ENCODE results near the gene CALCB. TPM values are rescaled to one million over a fixed set of nuclear protein-coding genes. Genes with fewer than 3 reads are reported as not detected.

Gene CALCB
- total and polyA plus RNA-seq, 7 donors = 0.10 to 29.1 (median 0.79) TPM; not detected in 3

- Histone ChIP-seq H3K9me3 (no peaks in the 10 kb centered on the region), H3K27ac (no peak overlapping the region), H3K27me3 (ENCODE audit: insufficient read depth in 3 of 3, low read length in 2 of 3) (peaks cover 0 to 3% (median 0%) of the 10 kb centered on the region in 3 donors), H3K36me3 (ENCODE audit: insufficient read depth in 1 of 2, low read depth in 1 of 2) (no peaks in the 10 kb centered on the region), H3K4me3 (no peak overlapping the region), H3K4me1 (no peaks in the 10 kb centered on the region)
- TF ChIP-seq, protein P1, sequence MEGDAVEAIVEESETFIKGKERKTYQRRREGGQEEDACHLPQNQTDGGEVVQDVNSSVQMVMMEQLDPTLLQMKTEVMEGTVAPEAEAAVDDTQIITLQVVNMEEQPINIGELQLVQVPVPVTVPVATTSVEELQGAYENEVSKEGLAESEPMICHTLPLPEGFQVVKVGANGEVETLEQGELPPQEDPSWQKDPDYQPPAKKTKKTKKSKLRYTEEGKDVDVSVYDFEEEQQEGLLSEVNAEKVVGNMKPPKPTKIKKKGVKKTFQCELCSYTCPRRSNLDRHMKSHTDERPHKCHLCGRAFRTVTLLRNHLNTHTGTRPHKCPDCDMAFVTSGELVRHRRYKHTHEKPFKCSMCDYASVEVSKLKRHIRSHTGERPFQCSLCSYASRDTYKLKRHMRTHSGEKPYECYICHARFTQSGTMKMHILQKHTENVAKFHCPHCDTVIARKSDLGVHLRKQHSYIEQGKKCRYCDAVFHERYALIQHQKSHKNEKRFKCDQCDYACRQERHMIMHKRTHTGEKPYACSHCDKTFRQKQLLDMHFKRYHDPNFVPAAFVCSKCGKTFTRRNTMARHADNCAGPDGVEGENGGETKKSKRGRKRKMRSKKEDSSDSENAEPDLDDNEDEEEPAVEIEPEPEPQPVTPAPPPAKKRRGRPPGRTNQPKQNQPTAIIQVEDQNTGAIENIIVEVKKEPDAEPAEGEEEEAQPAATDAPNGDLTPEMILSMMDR (IDR thresholded peaks at IDR 0.05) = peak; percentile 91
- ATAC-seq = peak; percentile 83 to 90 (median 86)
- intact Hi-C loops (cut with DNase I) = loop anchor here (1.0 to 2.0 kb wide), 2 partner anchors 107 to 108 kb away; no protein-coding TSS in a partner anchor
- 22 to 24% (median 22%) methylated on average over 8 of the region's 8 CpGs for WGBS, 3 donors
- DNase-seq = peak; percentile 39 to 68
Observed at GRCh38 chr11:15101072-15101709, 27.8 kb downstream of the CALCB start.

DNA sequence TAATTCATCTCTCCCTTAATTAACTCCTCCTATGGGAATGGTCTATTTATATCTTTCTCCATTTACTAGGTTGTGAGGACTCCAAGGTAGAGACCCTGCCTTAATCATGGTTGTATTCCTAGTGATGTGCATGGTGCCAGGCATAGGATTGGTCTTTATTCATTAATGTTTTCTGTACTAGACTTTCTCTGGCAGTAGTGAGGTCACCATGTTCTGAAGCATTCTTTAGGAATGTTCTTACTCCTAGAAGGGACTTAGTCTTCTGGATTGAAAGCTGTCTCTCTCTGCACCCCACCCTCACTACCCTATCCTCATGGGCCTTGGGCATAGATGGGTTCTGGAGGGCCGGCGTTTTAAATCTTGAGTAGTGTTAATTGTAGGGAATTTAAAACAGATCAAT is 30.8 kb downstream of the CALCB start:
- TF ChIP-seq, protein P1 (IDR thresholded peaks at IDR 0.05) = no peak
- Histone ChIP-seq H3K9me3 (no peaks in the 10 kb centered on the region), H3K27me3 (ENCODE audit: insufficient read depth in 3 of 3, low read length in 2 of 3) (peaks cover 0 to 3% (median 0%) of the 10 kb centered on the region in 3 donors), H3K36me3 (ENCODE audit: insufficient read depth in 1 of 2, low read depth in 1 of 2) (no peaks in the 10 kb centered on the region), H3K27ac (no peak overlapping the region), H3K4me3 (no peak overlapping the region), H3K4me1 (no peaks in the 10 kb centered on the region)
- ATAC-seq = no peak
- 93 to 97% (median 97%) methylated on average over 2 of the region's 2 CpGs for WGBS, 3 donors
- no peak for DNase-seq
- intact Hi-C loops (cut with DNase I) = no loop called here

DNA sequence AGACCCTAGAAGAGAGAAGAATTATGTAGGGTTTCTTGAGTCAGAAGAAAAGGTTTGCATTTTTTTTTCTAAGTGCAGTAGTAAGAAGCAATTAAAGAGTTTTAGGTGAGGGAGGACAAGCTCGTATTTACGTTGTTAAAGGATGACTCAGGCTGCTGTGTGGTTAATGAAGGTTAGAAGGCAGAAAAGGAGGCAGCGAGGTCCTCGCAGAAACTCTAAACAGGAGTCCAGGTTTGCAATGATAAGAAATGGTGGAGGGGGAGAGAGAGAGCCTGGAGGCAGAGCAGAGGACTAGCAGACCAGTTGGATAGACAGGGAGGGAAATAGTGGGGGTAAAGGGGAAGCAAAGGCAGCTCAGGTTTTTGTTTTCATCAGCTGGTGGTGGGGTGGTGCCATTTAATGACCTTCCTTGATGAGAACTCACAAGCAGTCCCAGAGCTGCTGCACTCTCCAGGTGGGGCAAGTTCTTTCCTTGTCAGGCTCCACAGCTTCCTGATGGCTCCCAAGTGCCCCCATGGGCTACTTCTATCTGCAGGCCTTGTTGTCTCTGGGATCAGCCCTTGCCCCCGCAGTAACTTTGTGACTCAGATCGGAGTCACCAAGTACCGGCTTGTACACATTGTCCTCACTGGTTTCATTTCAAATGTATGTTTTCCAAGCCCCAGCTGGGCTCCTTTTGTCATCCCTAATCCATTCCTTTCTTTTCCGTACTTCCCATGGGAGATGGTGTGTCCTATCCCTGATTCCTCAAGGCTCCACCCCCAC is 33.0 kb downstream of the CALCB start:
- Histone ChIP-seq H3K9me3 (no peaks in the 10 kb centered on the region), H3K27me3 (ENCODE audit: insufficient read depth in 3 of 3, low read length in 2 of 3) (no peaks in the 10 kb centered on the region), H3K36me3 (ENCODE audit: insufficient read depth in 1 of 2, low read depth in 1 of 2) (no peaks in the 10 kb centered on the region), H3K4me1 (no peaks in the 10 kb centered on the region), H3K27ac (no peak overlapping the region), H3K4me3 (no peak overlapping the region)
- TF ChIP-seq, protein P1 (IDR thresholded peaks at IDR 0.05) = no peak
- 80 to 87% (median 83%) methylated on average over 8 of the region's 8 CpGs for WGBS, 3 donors
- DNase-seq (no peak), ATAC-seq (no peak)
- intact Hi-C loops (cut with DNase I) = no loop called here

GRCh38 chr11:15107730-15108515 is 34.5 kb downstream of the CALCB start:
- Histone ChIP-seq H3K4me3 (no peak overlapping the region), H3K4me1 (no peaks in the 10 kb centered on the region), H3K27ac (no peak overlapping the region), H3K9me3 (no peaks in the 10 kb centered on the region), H3K36me3 (ENCODE audit: insufficient read depth in 1 of 2, low read depth in 1 of 2) (no peaks in the 10 kb centered on the region), H3K27me3 (ENCODE audit: insufficient read depth in 3 of 3, low read length in 2 of 3) (no peaks in the 10 kb centered on the region)
- intact Hi-C loops (cut with DNase I) = no loop called here
- ATAC-seq (no peak), DNase-seq (no peak)
- TF ChIP-seq, protein P1 (IDR thresholded peaks at IDR 0.05) = no peak
- WGBS, 3 donors = 47 to 53% (median 53%) methylated on average over 4 of the region's 4 CpGs

All from psoas muscle (tissue), 8 donors.